ENCODE results near the gene COX17.

DNA sequence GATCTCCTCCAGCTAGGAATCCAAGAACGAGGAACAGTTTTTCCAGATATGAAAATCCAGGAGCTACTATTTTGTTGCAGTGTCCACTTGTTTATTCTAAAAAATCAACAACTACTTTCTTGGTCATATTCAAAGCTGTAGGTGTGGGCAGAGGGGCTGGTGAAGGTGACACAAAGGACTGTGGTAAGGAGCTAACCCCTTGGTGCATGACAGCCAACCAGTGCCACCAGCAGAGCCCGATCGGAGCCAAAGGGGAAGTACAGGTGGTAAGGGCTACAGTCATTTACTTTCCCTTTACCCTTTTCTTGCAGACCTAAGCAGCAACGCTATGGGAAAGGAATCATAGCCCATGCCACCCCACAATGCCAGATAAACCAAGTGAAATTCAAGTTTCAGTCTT lies 48.8 kb downstream of the COX17 start:
- TF ChIP-seq, protein P1, sequence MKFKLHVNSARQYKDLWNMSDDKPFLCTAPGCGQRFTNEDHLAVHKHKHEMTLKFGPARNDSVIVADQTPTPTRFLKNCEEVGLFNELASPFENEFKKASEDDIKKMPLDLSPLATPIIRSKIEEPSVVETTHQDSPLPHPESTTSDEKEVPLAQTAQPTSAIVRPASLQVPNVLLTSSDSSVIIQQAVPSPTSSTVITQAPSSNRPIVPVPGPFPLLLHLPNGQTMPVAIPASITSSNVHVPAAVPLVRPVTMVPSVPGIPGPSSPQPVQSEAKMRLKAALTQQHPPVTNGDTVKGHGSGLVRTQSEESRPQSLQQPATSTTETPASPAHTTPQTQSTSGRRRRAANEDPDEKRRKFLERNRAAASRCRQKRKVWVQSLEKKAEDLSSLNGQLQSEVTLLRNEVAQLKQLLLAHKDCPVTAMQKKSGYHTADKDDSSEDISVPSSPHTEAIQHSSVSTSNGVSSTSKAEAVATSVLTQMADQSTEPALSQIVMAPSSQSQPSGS (CRISPR knock-in tag; IDR thresholded peaks at IDR 0.05), result no peak
- TF ChIP-seq POLR2AphosphoS5 (IDR thresholded peaks at IDR 0.05; ENCODE audit: control insufficient read depth, insufficient read depth, low read depth, low read length), result no peak
- TF ChIP-seq NBN (IDR thresholded peaks at IDR 0.05; ENCODE audit: low read depth), result no peak
- no peak for TF ChIP-seq MAFK (IDR thresholded peaks at IDR 0.05; ENCODE audit: low read length)
- no peak for TF ChIP-seq NR2C1 (IDR thresholded peaks at IDR 0.05)
- TF ChIP-seq NR2C1 (tag; IDR thresholded peaks at IDR 0.05), result no peak
- no peak for TF ChIP-seq BHLHE40 (IDR thresholded peaks at IDR 0.05; ENCODE audit: low read length)
- TF ChIP-seq KAT8 (IDR thresholded peaks at IDR 0.05; ENCODE audit: low read depth), result no peak
- TF ChIP-seq, protein P2, sequence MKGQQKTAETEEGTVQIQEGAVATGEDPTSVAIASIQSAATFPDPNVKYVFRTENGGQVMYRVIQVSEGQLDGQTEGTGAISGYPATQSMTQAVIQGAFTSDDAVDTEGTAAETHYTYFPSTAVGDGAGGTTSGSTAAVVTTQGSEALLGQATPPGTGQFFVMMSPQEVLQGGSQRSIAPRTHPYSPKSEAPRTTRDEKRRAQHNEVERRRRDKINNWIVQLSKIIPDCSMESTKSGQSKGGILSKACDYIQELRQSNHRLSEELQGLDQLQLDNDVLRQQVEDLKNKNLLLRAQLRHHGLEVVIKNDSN (CRISPR knock-in tag; IDR thresholded peaks at IDR 0.05), result no peak
- no peak for TF ChIP-seq HCFC1 (IDR thresholded peaks at IDR 0.05; ENCODE audit: low read depth, low read length)
- TF ChIP-seq NR2F6 (CRISPR knock-in tag; IDR thresholded peaks at IDR 0.05), result no peak
